ENCODE data around the gene RSAD2.
"Not testable (repeated sequence)": the region's sequence is repeated elsewhere in the genome, so short reads cannot be mapped to it uniquely, and the experiment has no call there.

Gene RSAD2

DNA sequence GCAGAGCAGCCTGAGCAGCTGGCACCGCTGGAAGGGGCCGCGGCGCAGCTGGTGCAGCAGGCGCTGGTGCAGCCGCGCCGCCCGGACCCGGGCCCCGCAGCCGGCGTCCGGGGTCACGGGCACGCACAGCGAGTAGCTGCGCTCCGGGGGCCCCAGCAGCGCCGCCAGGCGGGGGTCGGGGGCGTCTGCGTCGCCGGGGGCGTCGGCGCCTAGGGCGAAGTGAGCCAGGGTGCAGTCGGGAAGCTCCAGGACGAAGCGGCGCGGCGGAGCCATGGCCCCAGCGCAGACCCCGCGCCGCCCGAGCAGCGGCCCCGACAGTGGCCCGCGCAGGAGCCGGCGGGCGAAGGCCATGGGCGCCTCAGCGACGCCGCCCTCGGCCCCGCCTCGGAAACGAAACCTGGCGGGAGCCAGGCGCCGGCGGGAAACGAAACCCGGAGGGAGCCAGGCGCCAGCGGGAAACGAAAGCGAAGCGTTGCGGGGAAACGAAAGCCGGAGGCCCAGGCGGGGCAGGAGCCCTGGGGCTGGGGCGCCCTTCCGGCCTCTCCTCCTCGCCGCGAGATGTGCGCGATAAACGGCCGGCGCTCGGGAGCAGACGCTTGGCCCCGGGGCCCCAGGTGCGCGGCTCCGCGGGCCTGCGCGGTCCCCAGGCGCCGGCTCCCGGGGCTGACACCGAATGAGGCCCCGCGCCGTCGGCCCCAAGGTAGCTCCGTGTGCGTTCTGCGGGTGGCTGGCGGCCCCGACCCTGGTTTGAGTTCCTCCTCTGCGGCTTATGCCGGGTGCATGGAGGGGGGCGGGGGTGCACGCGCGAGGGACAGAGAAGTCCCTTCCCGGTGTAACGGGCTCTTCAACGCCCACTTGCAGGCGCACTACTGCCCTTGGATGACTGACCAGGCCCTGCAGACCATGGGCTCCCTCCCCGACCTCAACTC lies 12.0 kb upstream of the RSAD2 start, which contains the start of gene CMPK2:
Gene CMPK2, minus strand, starts transcription at position 562 of the 929 bp plus-strand sequence. Its CDS starts 211 bp downstream, at position 351.
- peak; percentile 60 for DNase-seq

DNA sequence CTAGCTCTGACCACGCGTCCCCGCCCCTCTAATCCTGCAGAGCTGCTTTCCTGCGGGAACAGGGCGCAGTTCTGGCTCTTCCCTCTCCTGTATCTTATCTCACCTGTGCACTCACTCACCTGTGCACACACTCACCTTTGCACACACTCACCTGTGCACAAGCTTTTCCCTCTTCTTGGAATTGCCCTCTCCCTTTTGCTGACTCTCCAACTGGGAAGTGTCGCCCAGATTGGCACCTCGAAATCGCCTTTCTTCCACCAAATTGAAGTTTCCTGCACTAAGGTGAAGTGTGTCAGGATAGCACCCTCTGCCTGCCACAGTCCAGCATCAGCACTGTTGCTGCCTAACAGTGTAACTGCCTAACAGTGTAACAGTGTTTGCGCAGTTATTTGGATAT lies 11.3 kb upstream of the RSAD2 start:
- peak; percentile 18 for DNase-seq

GRCh38 chr2:6866982-6867381 lies 10.6 kb upstream of the RSAD2 start:
- no peak for DNase-seq

- no peak for DNase-seq
Observed at GRCh38 chr2:6872394-6872793, 5.2 kb upstream of the RSAD2 start.

DNA sequence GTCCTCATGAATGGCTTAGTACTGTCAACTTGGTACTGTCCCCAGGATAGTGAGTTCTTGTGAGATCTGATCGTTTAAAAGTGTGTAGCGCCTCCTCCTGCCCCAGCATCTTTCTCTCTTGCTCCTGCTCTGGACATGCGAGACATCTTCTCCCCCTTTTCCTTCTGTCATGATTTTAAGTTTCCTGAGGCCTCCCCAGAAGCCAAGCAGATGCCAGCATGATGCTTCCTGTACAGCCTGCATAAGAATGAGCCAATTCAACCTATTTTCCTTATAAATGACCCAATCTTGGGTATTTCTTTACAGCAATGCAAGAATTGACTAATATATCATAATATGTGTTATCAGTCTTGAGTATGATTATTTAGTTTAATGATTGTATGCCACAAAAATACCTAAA lies 3.5 kb upstream of the RSAD2 start:
- no peak for DNase-seq

DNA sequence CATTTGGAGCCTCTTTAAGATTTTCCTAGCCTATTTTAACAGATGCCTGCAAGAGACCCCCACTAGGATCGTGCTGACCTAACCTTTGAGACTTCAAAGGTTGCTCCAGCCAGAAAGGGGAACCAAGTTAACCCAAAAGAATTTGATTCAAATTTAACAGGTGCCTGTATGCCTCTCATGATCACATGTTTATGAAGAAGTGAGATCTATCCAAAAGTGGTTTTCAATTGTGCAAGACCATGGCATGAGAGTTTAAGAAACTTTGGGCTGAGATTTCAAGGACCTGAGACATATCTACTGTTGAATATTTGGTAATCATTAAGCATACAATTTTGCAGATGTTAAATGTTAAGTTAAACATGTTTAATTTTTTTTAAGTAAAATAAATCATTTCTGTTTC lies 1.3 kb upstream of the RSAD2 start:
- no peak for DNase-seq

GRCh38 chr2:6878549-6878948 lies 972 bp downstream of the RSAD2 start:
- DNase-seq, result no peak

GRCh38 chr2:6879011-6879410 lies 1.4 kb downstream of the RSAD2 start:
- DNase-seq, result no peak

DNA sequence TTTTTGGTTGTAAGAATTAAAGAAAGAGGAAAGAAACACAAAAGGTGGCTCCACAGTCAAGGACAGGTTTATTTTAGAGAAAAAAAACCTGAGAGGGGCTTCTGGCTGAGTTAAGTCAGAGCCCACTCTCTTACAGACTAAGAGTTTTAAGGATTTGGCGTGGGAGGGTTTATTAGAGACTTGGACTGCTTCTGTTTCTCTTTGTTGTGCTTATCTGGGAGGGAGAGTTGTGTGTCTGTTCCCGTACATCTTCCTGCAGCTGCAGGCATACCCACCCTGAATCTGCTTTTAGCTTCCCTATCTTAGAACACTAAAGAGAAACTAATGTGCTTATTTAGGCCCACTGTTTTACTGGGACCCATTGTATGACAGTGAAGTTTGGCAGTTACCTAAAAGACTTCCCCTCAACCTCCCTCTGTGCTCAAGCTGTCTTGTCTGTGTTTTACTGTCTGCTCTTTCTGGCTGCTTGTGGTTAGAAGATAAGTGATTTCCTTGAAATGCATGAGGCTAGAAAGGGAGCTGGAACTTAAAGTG lies 2.7 kb downstream of the RSAD2 start:
- no peak for DNase-seq

DNA sequence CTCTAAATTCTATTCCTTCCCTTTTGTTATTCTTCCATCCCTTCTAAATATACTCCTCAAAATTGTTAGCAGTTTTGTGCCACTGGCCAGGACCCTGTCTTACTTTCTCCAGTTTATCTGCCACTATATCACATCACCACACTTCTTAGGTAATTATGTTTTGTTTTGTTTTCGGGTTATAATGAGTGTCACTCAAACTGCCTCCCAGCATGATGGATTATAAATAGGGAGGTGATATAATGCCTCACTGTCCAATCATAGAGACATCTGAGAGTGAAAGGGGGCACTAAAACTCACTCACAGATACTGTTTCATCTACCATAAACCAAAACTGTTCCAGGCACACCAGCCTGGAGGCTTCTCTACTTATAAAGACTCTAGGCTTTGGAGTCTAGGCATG lies 3.5 kb downstream of the RSAD2 start:
- no peak for DNase-seq

- no peak for DNase-seq
Observed at GRCh38 chr2:6881516-6881915, 3.9 kb downstream of the RSAD2 start.

DNA sequence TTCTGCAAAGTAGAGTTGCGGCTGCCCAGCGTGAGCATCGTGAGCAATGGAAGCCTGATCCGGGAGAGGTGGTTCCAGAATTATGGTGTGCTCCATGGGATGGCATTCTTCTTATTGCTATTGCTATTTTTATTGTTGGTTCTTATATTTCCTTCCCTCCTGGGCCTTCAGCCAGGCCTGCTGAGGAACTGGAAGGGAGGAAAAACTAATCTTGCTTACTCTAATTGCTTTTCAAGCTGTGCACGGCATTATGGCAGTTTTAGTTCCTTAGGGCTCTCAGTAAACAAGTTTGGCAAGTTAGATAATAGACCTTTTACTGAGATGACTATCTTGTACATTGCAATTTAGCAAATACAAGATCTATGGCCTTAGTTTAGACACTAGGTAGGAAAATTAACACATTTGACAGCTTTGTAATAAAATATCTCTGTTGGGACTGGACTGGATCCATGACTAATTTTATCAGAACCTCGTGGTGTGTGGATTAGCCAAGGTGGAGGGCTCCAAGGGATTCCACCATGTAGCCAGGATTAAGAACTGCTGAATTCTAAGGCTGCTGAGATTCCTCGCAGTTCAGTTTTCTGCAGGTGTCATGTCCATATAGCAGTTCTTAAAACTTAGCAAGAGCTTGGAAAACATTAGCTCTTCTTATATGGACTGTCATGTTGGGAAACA lies 6.0 kb downstream of the RSAD2 start:
- DNase-seq, result no peak

DNA sequence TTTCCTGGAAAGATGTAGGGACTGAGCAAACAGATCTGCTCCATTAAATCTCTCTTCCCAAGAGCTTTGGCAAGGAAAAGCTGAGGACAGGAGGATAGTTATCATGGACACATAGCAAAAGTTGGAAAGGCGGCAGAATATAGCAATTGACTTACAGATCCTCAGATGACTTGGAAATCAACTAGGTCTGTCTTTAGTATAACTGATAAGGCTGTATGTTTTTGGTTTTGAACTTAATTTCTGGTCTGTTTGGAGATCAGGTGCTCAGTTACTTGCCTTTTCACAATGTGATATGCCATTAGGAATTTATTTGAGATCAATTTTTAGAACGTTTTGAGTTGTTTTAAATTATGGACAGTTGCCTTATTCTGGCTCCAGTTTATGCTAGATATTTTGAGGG lies 8.0 kb downstream of the RSAD2 start:
- no peak for DNase-seq

GRCh38 chr2:6885968-6886367 lies 8.4 kb downstream of the RSAD2 start:
- no peak for DNase-seq

GRCh38 chr2:6887751-6888192 lies 10.2 kb downstream of the RSAD2 start:
- no peak for DNase-seq

DNA sequence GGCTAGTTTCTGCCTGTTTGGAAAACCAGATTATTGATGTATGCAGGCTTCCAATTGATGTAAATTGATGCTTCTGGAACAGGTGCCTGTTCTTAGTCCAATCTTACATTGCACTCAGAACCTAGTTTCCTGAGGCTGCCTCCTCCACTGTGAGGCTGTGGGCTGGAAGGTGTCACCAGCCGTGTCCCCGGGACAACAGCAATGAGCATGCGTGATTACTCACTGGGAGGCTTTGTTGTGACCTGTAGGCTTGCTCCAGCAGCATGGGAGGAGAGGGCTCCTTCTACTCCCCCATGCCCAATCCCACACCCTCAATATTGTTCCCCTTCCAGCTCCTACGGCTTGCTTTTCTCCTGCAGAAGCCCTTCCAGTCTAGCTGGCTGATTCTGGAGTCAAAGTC lies 11.1 kb downstream of the RSAD2 start:
- no peak for DNase-seq

DNA sequence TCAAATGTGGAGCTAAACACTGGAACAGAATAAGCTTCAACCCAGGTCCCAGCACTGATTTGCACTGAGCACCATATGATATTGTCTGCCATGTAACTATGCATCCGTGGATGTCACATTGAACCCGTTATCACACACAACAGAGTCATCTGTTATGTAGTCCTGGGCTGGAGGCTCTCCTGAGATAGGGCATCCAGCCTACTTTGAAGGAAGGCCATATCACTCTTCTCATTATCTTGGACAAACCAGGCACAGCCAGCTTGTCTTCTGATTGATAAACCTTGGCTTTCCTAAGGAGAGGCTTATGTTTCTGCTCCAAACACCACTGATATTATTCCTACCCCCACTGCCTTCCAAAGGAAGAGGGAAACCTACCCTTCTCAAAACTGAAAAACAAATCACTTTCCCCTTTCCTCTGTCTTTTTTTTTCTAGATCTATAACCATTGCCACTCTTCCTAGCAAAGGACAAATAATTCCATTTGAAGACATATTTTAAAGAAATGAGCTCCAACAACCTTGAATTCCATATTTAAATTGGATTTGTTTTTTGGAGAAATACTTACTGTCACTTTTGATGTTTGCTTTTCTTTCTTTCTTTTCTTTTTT lies 16.4 kb downstream of the RSAD2 start:
- no peak for DNase-seq

- DNase-seq, result no peak
Observed at GRCh38 chr2:6896930-6897759, 19.6 kb downstream of the RSAD2 start.

GRCh38 chr2:6902581-6902980 lies 25.0 kb downstream of the RSAD2 start:
- DNase-seq, result not testable (repeated sequence)

DNA sequence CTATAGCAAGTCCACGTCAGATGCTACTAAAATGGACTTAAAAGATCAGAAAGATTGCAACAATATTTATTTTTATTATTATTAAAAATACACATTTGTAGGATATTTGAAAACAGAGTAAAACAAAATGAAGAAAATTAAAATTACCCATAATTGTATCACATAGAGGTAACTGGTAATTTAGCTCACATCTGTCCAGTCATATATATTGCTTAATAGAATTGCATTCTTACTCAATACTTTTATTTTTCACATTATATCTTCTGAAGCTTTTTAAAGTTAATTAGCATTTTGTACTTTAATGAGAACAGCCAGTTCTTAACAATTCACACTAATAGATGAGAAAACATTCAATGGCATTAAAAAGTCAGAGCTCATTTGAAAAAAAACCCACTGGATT lies 28.1 kb downstream of the RSAD2 start:
- no peak for DNase-seq

DNA sequence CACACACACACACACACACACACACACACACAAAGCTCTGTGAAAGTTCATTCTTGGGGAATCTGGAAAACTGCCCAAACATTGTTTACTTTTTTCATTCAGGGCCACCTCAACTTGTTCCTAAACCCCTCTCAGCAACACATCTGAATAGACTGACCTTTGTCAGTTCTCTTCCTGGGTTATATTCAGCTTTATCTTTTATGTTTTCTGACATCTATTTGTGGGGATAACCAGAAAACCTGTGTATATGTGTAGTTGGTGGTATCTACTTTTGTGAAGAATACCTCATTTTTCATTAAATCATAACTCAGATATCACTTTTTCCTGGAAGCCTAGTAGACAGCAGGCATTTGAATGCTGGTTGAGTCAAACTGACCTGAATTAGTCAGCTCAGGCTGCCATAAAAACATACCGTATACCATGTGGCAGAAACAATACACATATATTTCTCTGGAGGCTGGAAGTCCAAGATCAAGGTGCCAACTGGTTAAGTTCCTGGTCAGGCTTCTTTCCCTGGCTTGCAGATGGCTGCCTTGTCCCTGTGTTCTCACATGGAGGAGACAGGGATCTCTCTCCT lies 28.7 kb downstream of the RSAD2 start:
- DNase-seq, result no peak

DNA sequence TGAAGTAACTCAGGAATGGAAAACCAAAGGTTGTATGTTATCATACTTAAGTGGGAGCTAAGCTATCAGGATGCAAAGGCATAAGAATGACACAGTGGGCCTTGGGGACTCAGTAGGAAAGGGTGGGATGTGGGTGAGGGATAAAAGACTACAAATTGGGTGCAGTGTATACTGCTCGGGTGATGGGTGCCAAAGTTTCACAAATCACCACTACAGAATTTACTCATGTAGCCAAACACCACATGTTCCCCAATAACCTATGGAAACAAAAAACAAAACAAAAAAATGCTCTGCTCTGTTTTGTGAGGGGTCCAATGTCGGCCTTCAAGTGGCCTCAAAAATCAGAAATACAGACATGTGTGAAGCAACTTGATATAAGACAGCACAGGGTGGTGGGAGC lies 30.7 kb downstream of the RSAD2 start:
- no peak for DNase-seq

Measured in NK-92 treated with Interleukin-12 subunit alpha and Interleukin-12 subunit beta, amount 100 ng/mL, for 24 hours (cell line).